H9 (cell line): ENCODE results near the gene SGCD. TPM values are rescaled to one million over a fixed set of nuclear protein-coding genes. Genes with fewer than 3 reads are reported as not detected.

Experiments
- DNase-seq: peaks from one replicate; pipeline ENCODE4 v3.0.0-alpha.2; 2017
- H2AFZ ChIP-seq: one replicate; pipeline ENCODE4 v1.6.1; 2013; ENCODE audit warnings: mild to moderate bottlenecking, low read length, control low read depth, moderate library complexity
- H2AK5ac ChIP-seq: 2 replicates; pipeline ENCODE4 v1.6.1; 2013; ENCODE audit warnings: low read length, control low read depth, mixed read lengths; ENCODE audit not compliant: insufficient read length
- H2BK120ac ChIP-seq: one replicate; pipeline ENCODE4 v1.6.1; 2013; ENCODE audit warnings: low read depth, mild to moderate bottlenecking, low read length, control low read depth, inconsistent platforms; ENCODE audit not compliant: poor library complexity, severe bottlenecking
- H2BK12ac ChIP-seq: 2 replicates; pipeline ENCODE4 v1.6.1; 2013; ENCODE audit warnings: low read length, control low read depth, mixed read lengths, low read depth; ENCODE audit not compliant: insufficient read length
- H2BK15ac ChIP-seq: 2 replicates; pipeline ENCODE4 v1.6.1; 2013; ENCODE audit warnings: low read depth, low read length, control low read depth
- H2BK20ac ChIP-seq: one replicate; pipeline ENCODE4 v1.6.1; 2013; ENCODE audit warnings: low read depth, mild to moderate bottlenecking, low read length, control low read depth, inconsistent platforms; ENCODE audit not compliant: poor library complexity, severe bottlenecking
- H2BK5ac ChIP-seq: 2 replicates; pipeline ENCODE4 v1.6.1; 2013; ENCODE audit warnings: low read length, control low read depth, mixed read lengths; ENCODE audit not compliant: insufficient read length
- H3K14ac ChIP-seq: 2 replicates; pipeline ENCODE4 v1.6.1; 2013; ENCODE audit warnings: low read length, control low read depth; ENCODE audit not compliant: insufficient read depth
- H3K18ac ChIP-seq: 2 replicates; pipeline ENCODE4 v1.6.1; 2013; ENCODE audit warnings: low read depth, mild to moderate bottlenecking, mixed read lengths, low read length, control low read depth; ENCODE audit not compliant: insufficient read length
- H3K23ac ChIP-seq: 2 replicates; pipeline ENCODE4 v1.6.1; 2013; ENCODE audit warnings: low read length, control low read depth, mixed read lengths, low read depth; ENCODE audit not compliant: insufficient read length
- H3K23me2 ChIP-seq: 2 replicates; pipeline ENCODE4 v1.6.1; 2013; ENCODE audit warnings: low read depth, mild to moderate bottlenecking, mixed read lengths, low read length, control low read depth; ENCODE audit not compliant: insufficient read length, poor library complexity, severe bottlenecking
- H3K27ac ChIP-seq: 2 replicates; pipeline ENCODE4 v1.5.1; 2013; ENCODE audit warnings: low read length, control low read depth, mixed read lengths, low read depth; ENCODE audit not compliant: insufficient read length
- H3K27me3 ChIP-seq: 2 replicates; pipeline ENCODE4 v1.6.1; 2013; ENCODE audit warnings: low read length, control low read depth, inconsistent platforms; ENCODE audit not compliant: insufficient read depth
- H3K4ac ChIP-seq: 2 replicates; pipeline ENCODE4 v1.6.1; 2013; ENCODE audit warnings: low read depth, mild to moderate bottlenecking, control low read depth, inconsistent platforms, low read length, moderate library complexity
- H3K4me1 ChIP-seq: 2 replicates; pipeline ENCODE4 v1.6.1; 2013; ENCODE audit warnings: low read length, control low read depth, inconsistent platforms; ENCODE audit not compliant: insufficient read depth
- H3K4me2 ChIP-seq: 2 replicates; pipeline ENCODE4 v1.6.1; 2013; ENCODE audit warnings: low read length, control low read depth, mixed read lengths; ENCODE audit not compliant: insufficient read length, insufficient read depth
- H3K56ac ChIP-seq: 2 replicates; pipeline ENCODE4 v1.6.1; 2013; ENCODE audit warnings: low read depth, mild to moderate bottlenecking, mixed read lengths, low read length, control low read depth; ENCODE audit not compliant: insufficient read length
- H3K79me1 ChIP-seq: 2 replicates; pipeline ENCODE4 v1.6.1; 2013; ENCODE audit warnings: low read depth, mild to moderate bottlenecking, moderate library complexity, low read length, control low read depth, inconsistent platforms; ENCODE audit not compliant: insufficient read depth, poor library complexity, severe bottlenecking
- H3K79me2 ChIP-seq: 2 replicates; pipeline ENCODE4 v1.6.1; 2013; ENCODE audit warnings: low read length, control low read depth, inconsistent platforms; ENCODE audit not compliant: insufficient read depth
- H3K9ac ChIP-seq: 2 replicates; pipeline ENCODE4 v1.6.1; 2013; ENCODE audit warnings: low read length, control low read depth, mixed read lengths; ENCODE audit not compliant: insufficient read length; ENCODE audit errors: extremely low read depth
- H3K9me3 ChIP-seq: one replicate; pipeline ENCODE4 v1.6.1; 2013; ENCODE audit warnings: low read depth, low read length, inconsistent platforms; ENCODE audit not compliant: control insufficient read depth
- H3T11ph ChIP-seq: one replicate; pipeline ENCODE4 v1.6.1; 2013; ENCODE audit warnings: mild to moderate bottlenecking, low read length, control low read depth, inconsistent platforms
- H4K20me1 ChIP-seq: one replicate; pipeline ENCODE4 v1.6.1; 2013; ENCODE audit not compliant: control insufficient read depth, insufficient read length, insufficient read depth
- H4K5ac ChIP-seq: 2 replicates; pipeline ENCODE4 v1.6.1; 2013; ENCODE audit warnings: low read depth, mild to moderate bottlenecking, mixed read lengths, low read length, control low read depth; ENCODE audit not compliant: insufficient read length
- H4K8ac ChIP-seq: replicated peaks from 2 replicates; pipeline ENCODE4 v1.6.1; 2013; ENCODE audit warnings: low read length, control low read depth, mixed read lengths, low read depth; ENCODE audit not compliant: insufficient read length
- H4K91ac ChIP-seq: 2 replicates; pipeline ENCODE4 v1.6.1; 2013; ENCODE audit warnings: low read depth, mild to moderate bottlenecking, moderate library complexity, mixed read lengths, low read length, control low read depth; ENCODE audit not compliant: insufficient read length
- H3K27ac Mint-ChIP-seq, 3 experiments: 2 replicates in 2 of 3; 3 replicates in 1 of 3; pipeline ENCODE4 v1.8.0; 2020 to 2021; ENCODE audit warnings: mixed read lengths in 3 of 3, mild to moderate bottlenecking in 1 of 3, moderate library complexity in 1 of 3
- H3K27me3 Mint-ChIP-seq: 2 replicates; pipeline ENCODE4 v1.8.0; 2021; ENCODE audit warnings: low read depth, mild to moderate bottlenecking, moderate library complexity, mixed read lengths
- H3K36me3 Mint-ChIP-seq, 3 experiments: 2 replicates in 2 of 3; 3 replicates in 1 of 3; pipeline ENCODE4 v1.8.0; 2020 to 2021; ENCODE audit warnings: low read depth in 3 of 3, mixed read lengths in 3 of 3; ENCODE audit not compliant: insufficient read depth in 1 of 3
- H3K4me1 Mint-ChIP-seq, 2 experiments: 2 replicates each; pipeline ENCODE4 v1.8.0; 2020; ENCODE audit warnings: mixed read lengths in 2 of 2
- H3K4me3 Mint-ChIP-seq, 2 experiments: 2 replicates in 1 of 2; 3 replicates in 1 of 2; pipeline ENCODE4 v1.8.0; 2020 to 2021; ENCODE audit warnings: mild to moderate bottlenecking in 2 of 2, mixed read lengths in 2 of 2, moderate library complexity in 1 of 2
- H3K9me3 Mint-ChIP-seq, 2 experiments: 2 replicates in 1 of 2; 3 replicates in 1 of 2; pipeline ENCODE4 v1.8.0; 2020; ENCODE audit warnings: mild to moderate bottlenecking in 2 of 2, mixed read lengths in 2 of 2, moderate library complexity in 1 of 2
- CTCF ChIP-seq: fragments of 200-600 bp; sonication (generic); conservative IDR thresholded peaks from 3 replicates; pipeline ENCODE4 v1.8.0; 2021; ENCODE audit warnings: antibody characterized with exemption, mild to moderate bottlenecking
- WGBS: extraction: QIAGEN DNeasy Blood & Tissue Kit; methylation state at CpG from one replicate; pipeline ENCODE4 v1.1.7; 2013; ENCODE audit warnings: missing lambda C conversion rate, low lambda C conversion rate, mixed read lengths; ENCODE audit not compliant: insufficient read length; ENCODE audit errors: extremely low coverage; 5-methylcytosine and 5-hydroxymethylcytosine counted together
- total RNA-seq: library from RNA; stranded (reverse); gene quantifications from 2 replicates; pipeline ENCODE4 v1.2.1, GENCODE V29; 2021

Gene SGCD
- total RNA-seq, 1 experiment from 2014 or later = 0.11 TPM

GRCh38 chr5:156800929-156801328 lies 474.0 kb downstream of the SGCD start:
- peak overlapping the region; percentile 84 for H3K27ac ChIP-seq
- H2BK15ac ChIP-seq = no peak overlapping the region
- H3K4me1 ChIP-seq = peaks cover 12% of the 10 kb centered on the region

More at GRCh38 chr5:156800929-156801328, 474.0 kb downstream of the SGCD start:
- TF ChIP-seq CTCF = no peak
- Histone ChIP-seq H4K20me1 (no peaks in the 10 kb centered on the region), H3K23me2 (no peaks in the 10 kb centered on the region), H3K79me1 (no peaks in the 10 kb centered on the region), H3T11ph (no peak overlapping the region), H2BK20ac (peak overlapping the region; percentile 12), H3K4ac (no peak overlapping the region), H3K9ac (no peak overlapping the region), H2AFZ (no peak overlapping the region), H3K14ac (no peak overlapping the region), H2BK12ac (no peak overlapping the region), H2BK120ac (no peak overlapping the region), H4K5ac (no peak overlapping the region), H4K8ac (no peak overlapping the region), H4K91ac (no peak overlapping the region), H3K27me3 (no peaks in the 10 kb centered on the region), H2BK5ac (no peak overlapping the region), H3K9me3 (no peaks in the 10 kb centered on the region), H2AK5ac (no peak overlapping the region), H3K23ac (no peak overlapping the region), H3K18ac (no peak overlapping the region), H3K4me2 (no peak overlapping the region), H3K79me2 (no peaks in the 10 kb centered on the region), H3K56ac (no peak overlapping the region)
- no peaks in the 10 kb centered on the region for H3K27me3 Mint-ChIP-seq
- DNase-seq = peak; percentile 43
- H3K27ac Mint-ChIP-seq = peak overlapping the region; percentile 84 to 96 (median 94); a peak in 5 of 7 replicates
- H3K4me1 Mint-ChIP-seq = peaks cover 79 to 81% of the 10 kb centered on the region in 2 experiments
- WGBS = no CpG with 5 or more reads among the region's 3 CpGs
- peaks cover 7 to 9% of the 10 kb centered on the region in 2 experiments; a peak in 3 of 5 replicates for H3K9me3 Mint-ChIP-seq
- peak overlapping the region in 1 of 2 experiments; percentile 39; a peak in 1 of 5 replicates for H3K4me3 Mint-ChIP-seq
- peaks cover 3 to 11% (median 4%) of the 10 kb centered on the region in 3 experiments; a peak in 5 of 7 replicates for H3K36me3 Mint-ChIP-seq
